Neural cell (in vitro differentiated cells): ENCODE measurements around the gene IRF1.

Experiments
- CTCF ChIP-seq: fragments of 450-650 bp; IDR thresholded peaks from 2 replicates; pipeline ENCODE4 v1.5.1; 2014; ENCODE audit warnings: antibody characterized with exemption, mild to moderate bottlenecking, moderate library complexity; ENCODE audit not compliant: poor library complexity, severe bottlenecking
- EP300 ChIP-seq: fragments of 450-650 bp; conservative IDR thresholded peaks from 2 replicates; pipeline ENCODE4 v1.6.1; 2014; ENCODE audit warnings: antibody characterized with exemption, mild to moderate bottlenecking, moderate library complexity; ENCODE audit not compliant: poor library complexity, severe bottlenecking
- EZH2 ChIP-seq: fragments of 200-600, 300-800 bp; shearing (Covaris generic), sonication (generic); IDR thresholded peaks from 2 replicates; pipeline ENCODE4 v1.6.1; 2014; ENCODE audit warnings: antibody characterized with exemption, low read length, borderline replicate concordance, mild to moderate bottlenecking; ENCODE audit not compliant: insufficient read depth, poor library complexity, severe bottlenecking
- MXI1 ChIP-seq: fragments of 450-650 bp; conservative IDR thresholded peaks from 2 replicates; pipeline ENCODE4 v1.6.1; 2014; ENCODE audit warnings: antibody characterized with exemption, mild to moderate bottlenecking; ENCODE audit not compliant: poor library complexity, severe bottlenecking
- POLR2AphosphoS5 ChIP-seq: IDR thresholded peaks from 2 replicates; pipeline ENCODE4 v1.6.1; 2012
- RAD21 ChIP-seq: fragments of 450-650 bp; conservative IDR thresholded peaks from 2 replicates; pipeline ENCODE4 v1.6.1; 2014; ENCODE audit warnings: antibody characterized with exemption, mild to moderate bottlenecking, moderate library complexity
- SMC3 ChIP-seq: fragments of 450-650 bp; conservative IDR thresholded peaks from 2 replicates; pipeline ENCODE4 v1.6.1; 2014; ENCODE audit warnings: antibody characterized with exemption, mild to moderate bottlenecking, moderate library complexity; ENCODE audit not compliant: poor library complexity
- TAF1 ChIP-seq: IDR thresholded peaks from 2 replicates; pipeline ENCODE4 v1.6.1; 2012; ENCODE audit warnings: low read depth
- TF ChIP-seq, protein P1 (sequence below): IDR thresholded peaks from 2 replicates; pipeline ENCODE4 v1.6.1; 2012; ENCODE audit warnings: borderline replicate concordance

DNA sequence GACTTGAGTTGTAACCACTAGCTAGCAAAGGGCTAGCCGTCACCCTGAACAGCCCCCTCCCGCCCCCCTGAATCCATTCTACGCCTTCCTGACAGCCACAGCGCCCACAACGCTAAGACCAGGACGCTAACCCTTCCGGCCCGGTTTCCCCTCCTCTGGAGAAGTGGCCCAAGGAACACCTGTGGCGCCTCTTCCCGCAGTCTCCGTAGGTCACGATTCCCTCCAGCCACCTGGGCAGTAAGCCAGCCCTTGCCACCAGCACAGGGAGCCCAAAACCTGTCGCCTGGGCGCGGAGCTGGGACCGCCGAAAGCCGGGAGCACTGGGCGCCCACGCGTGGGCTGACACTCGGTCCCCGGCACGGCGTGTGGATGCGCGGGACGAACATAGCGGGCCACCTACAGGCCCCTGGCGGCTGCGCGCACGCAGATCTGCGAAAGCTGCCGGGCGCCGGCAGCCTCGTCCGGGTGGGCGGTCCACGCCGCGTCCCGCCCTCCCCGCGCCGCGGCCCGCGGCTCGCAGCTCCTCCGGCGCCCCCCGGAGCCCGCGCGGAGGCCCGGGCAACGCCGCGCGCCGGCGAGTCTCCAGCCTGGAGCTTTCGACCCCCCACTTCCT lies 596 bp downstream of the IRF1 start:
- TF ChIP-seq CTCF: no peak
- no peak for TF ChIP-seq EP300
- TF ChIP-seq EZH2: no peak
- no peak for TF ChIP-seq POLR2AphosphoS5
- TF ChIP-seq MXI1: no peak
- TF ChIP-seq, protein P1, sequence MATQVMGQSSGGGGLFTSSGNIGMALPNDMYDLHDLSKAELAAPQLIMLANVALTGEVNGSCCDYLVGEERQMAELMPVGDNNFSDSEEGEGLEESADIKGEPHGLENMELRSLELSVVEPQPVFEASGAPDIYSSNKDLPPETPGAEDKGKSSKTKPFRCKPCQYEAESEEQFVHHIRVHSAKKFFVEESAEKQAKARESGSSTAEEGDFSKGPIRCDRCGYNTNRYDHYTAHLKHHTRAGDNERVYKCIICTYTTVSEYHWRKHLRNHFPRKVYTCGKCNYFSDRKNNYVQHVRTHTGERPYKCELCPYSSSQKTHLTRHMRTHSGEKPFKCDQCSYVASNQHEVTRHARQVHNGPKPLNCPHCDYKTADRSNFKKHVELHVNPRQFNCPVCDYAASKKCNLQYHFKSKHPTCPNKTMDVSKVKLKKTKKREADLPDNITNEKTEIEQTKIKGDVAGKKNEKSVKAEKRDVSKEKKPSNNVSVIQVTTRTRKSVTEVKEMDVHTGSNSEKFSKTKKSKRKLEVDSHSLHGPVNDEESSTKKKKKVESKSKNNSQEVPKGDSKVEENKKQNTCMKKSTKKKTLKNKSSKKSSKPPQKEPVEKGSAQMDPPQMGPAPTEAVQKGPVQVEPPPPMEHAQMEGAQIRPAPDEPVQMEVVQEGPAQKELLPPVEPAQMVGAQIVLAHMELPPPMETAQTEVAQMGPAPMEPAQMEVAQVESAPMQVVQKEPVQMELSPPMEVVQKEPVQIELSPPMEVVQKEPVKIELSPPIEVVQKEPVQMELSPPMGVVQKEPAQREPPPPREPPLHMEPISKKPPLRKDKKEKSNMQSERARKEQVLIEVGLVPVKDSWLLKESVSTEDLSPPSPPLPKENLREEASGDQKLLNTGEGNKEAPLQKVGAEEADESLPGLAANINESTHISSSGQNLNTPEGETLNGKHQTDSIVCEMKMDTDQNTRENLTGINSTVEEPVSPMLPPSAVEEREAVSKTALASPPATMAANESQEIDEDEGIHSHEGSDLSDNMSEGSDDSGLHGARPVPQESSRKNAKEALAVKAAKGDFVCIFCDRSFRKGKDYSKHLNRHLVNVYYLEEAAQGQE: no peak
- TF ChIP-seq SMC3: no peak
- no peak for TF ChIP-seq RAD21
- no peak for TF ChIP-seq TAF1
